AG04450 (cell line): ENCODE measurements around the gene KLF1. TPM values are rescaled to one million over a fixed set of nuclear protein-coding genes. Genes with fewer than 3 reads are reported as not detected.

Source experiments
- CTCF ChIA-PET: fragments of 300-600, 350-600 bp; formaldehyde crosslinking; extraction: SDS; loops from one replicate; lab custom pipeline; 2022; ENCODE audit warnings: antibody characterized with exemption, inconsistent platforms; lab: Charles Lee
- POLR2A ChIA-PET: fragments of 350-600 bp; formaldehyde crosslinking; extraction: SDS; loops from one replicate; lab custom pipeline; 2021; ENCODE audit warnings: antibody characterized with exemption, inconsistent platforms; lab: Yijun Ruan, JAX
- DNase-seq: peaks from one replicate; pipeline ENCODE4 v3.0.0-alpha.2; 2011; ENCODE audit warnings: low read depth, low spot score
- H3K27ac ChIP-seq: one replicate; pipeline ENCODE4 v1.5.1; 2012; ENCODE audit warnings: low read depth, low read length, control low read depth
- H3K27me3 ChIP-seq: one replicate; pipeline ENCODE4 v1.6.0; 2012; ENCODE audit warnings: low read length; ENCODE audit not compliant: control insufficient read depth, insufficient read depth
- H3K4me3 ChIP-seq: 2 replicates; pipeline ENCODE4 v1.5.1; 2011; ENCODE audit warnings: mild to moderate bottlenecking, low read depth, low read length, control low read depth
- H3K9me3 ChIP-seq: 2 replicates; pipeline ENCODE4 v1.5.1; 2012; ENCODE audit warnings: low read length; ENCODE audit not compliant: control insufficient read depth, insufficient read depth
- polyA plus RNA-seq: library from polyadenylated mRNA; depleted of rRNA; stranded (reverse); fragments of >200 nt; gene quantifications from 2 replicates; pipeline ENCODE4 v1.2.3, GENCODE V29; 2011; rRNA removed
- small RNA-seq: library from RNA; depleted of rRNA; stranded (forward); fragments of <200 nt; gene quantifications from one replicate; pipeline ENCODE3, GENCODE V24; 2012; ENCODE audit warnings: low read depth; ENCODE audit not compliant: insufficient read length
- TF ChIP-seq, protein P1 (sequence below): IDR thresholded peaks from 2 replicates; pipeline ENCODE4 v1.5.1; 2011; ENCODE audit warnings: low read depth, low read length, control low read depth, inconsistent platforms

Gene KLF1
- polyA plus RNA-seq, 1 experiment, result not detected

DNA sequence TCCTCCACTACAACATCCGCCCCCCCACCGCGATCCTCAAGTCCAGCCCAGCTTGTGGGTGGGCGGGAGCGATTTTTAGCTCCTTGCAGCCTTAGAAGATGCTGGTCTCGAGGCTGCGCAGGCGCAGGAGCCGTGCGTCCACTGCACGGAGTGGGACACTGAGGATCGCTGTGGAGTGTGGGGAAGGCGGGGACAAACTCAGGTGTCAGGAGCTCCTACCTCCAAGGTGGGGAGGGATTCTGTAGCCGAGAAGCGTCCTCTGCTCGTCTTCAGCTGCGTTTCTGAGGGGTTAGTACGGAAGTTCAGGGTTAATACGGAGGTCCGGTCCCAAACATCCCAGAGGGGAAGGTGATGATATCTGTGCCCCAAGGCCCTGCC is 52.4 kb downstream of the KLF1 start, which contains the start of gene RTBDN:
RTBDN (minus strand) TSS at position 14 of the 378 bp plus-strand sequence. CDS start 4,600 bp downstream, outside the sequence.
- ChIA-PET POLR2A (interaction anchor here (0.6 kb wide), 1 partner anchor 393 kb away, joined by 6 read pairs; no protein-coding TSS in a partner anchor), CTCF (interaction anchor here (0.9 to 1.2 kb wide), 3 partner anchors 12 to 67 kb away, joined by 4 to 6 read pairs (median 5); no protein-coding TSS in a partner anchor)
- H3K9me3 ChIP-seq, result no peaks in the 10 kb centered on the region; the same call in 1 of the 2 replicates
- H3K27me3 ChIP-seq, result peaks cover 59% of the 10 kb centered on the region
- peak within 1 kb of the TSS; percentile 56 for H3K4me3 ChIP-seq
- no peak within 1 kb of the TSS for H3K27ac ChIP-seq
- DNase-seq, result no peak
- TF ChIP-seq, protein P1, sequence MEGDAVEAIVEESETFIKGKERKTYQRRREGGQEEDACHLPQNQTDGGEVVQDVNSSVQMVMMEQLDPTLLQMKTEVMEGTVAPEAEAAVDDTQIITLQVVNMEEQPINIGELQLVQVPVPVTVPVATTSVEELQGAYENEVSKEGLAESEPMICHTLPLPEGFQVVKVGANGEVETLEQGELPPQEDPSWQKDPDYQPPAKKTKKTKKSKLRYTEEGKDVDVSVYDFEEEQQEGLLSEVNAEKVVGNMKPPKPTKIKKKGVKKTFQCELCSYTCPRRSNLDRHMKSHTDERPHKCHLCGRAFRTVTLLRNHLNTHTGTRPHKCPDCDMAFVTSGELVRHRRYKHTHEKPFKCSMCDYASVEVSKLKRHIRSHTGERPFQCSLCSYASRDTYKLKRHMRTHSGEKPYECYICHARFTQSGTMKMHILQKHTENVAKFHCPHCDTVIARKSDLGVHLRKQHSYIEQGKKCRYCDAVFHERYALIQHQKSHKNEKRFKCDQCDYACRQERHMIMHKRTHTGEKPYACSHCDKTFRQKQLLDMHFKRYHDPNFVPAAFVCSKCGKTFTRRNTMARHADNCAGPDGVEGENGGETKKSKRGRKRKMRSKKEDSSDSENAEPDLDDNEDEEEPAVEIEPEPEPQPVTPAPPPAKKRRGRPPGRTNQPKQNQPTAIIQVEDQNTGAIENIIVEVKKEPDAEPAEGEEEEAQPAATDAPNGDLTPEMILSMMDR, result no peak

Small RNA genes lying within 50 kb of the gene (small RNA-seq; reads per million reads assigned to genes)
- gene MIR5695, result not detected
- gene MIR6794, result not detected

Other genes with a start within 250 kb of the KLF1 start
- 30.9 and 39.5 TPM in 2 replicates for gene MAN2B1, start 220.5 kb downstream of the KLF1 start, polyA plus RNA-seq
- 5.3 and 6.5 TPM in 2 replicates for gene WDR83, start 220.4 kb downstream of the KLF1 start, polyA plus RNA-seq
- 53.4 and 59.1 TPM in 2 replicates for gene DHPS, start 205.3 kb downstream of the KLF1 start, polyA plus RNA-seq
- not detected in 2 replicates for gene GNG14, start 199.2 kb downstream of the KLF1 start, polyA plus RNA-seq
- gene FBXW9, start 190.6 kb downstream of the KLF1 start, polyA plus RNA-seq, result 4.8 and 7.2 TPM in 2 replicates
- 47.3 and 58.8 TPM in 2 replicates for gene TNPO2, start 163.3 kb downstream of the KLF1 start, polyA plus RNA-seq
- gene TRIR, start 152.5 kb downstream of the KLF1 start, polyA plus RNA-seq, result 147 and 161 TPM in 2 replicates
- 114 and 129 TPM in 2 replicates for gene GET3, start 149.7 kb downstream of the KLF1 start, polyA plus RNA-seq
- gene BEST2, start 135.4 kb downstream of the KLF1 start, polyA plus RNA-seq, result not detected in 2 replicates
- 5.5 and 6.4 TPM in 2 replicates for gene HOOK2, start 111.6 kb downstream of the KLF1 start, polyA plus RNA-seq
- 24.1 and 44.3 TPM in 2 replicates for gene JUNB, start 95.7 kb downstream of the KLF1 start, polyA plus RNA-seq
- 187 and 237 TPM in 2 replicates for gene PRDX2, start 85.4 kb downstream of the KLF1 start, polyA plus RNA-seq
- 1.6 and 2.4 TPM in 2 replicates for gene THSD8, start 85.1 kb downstream of the KLF1 start, polyA plus RNA-seq
- 11.6 and 11.7 TPM in 2 replicates for gene RNASEH2A, start 80.6 kb downstream of the KLF1 start, polyA plus RNA-seq
- not detected in 2 replicates for gene RTBDN, start 52.6 kb downstream of the KLF1 start, polyA plus RNA-seq
- gene MAST1, start 48.7 kb downstream of the KLF1 start, polyA plus RNA-seq, result 0.47 and 0.52 TPM in 2 replicates
- gene DNASE2, start 5.8 kb downstream of the KLF1 start, polyA plus RNA-seq, result 28.9 and 39.5 TPM in 2 replicates
- 11.4 and 14.0 TPM in 2 replicates for gene GCDH, start 4.0 kb upstream of the KLF1 start, polyA plus RNA-seq
- not detected in 2 replicates for gene SYCE2, start 32.1 kb upstream of the KLF1 start, polyA plus RNA-seq
- 13.5 and 23.0 TPM in 2 replicates for gene FARSA, start 46.5 kb upstream of the KLF1 start, polyA plus RNA-seq
- gene CALR, start 51.4 kb upstream of the KLF1 start, polyA plus RNA-seq, result 1,597 and 1,650 TPM in 2 replicates
- gene RAD23A, start 58.7 kb upstream of the KLF1 start, polyA plus RNA-seq, result 36.2 and 41.4 TPM in 2 replicates
- gene GADD45GIP1, start 70.0 kb upstream of the KLF1 start, polyA plus RNA-seq, result 31.6 and 35.1 TPM in 2 replicates
- not detected in 2 replicates for gene DAND5, start 82.4 kb upstream of the KLF1 start, polyA plus RNA-seq
- gene NFIX, start 108.3 kb upstream of the KLF1 start, polyA plus RNA-seq, result 15.1 and 22.3 TPM in 2 replicates
- gene LYL1, start 215.7 kb upstream of the KLF1 start, polyA plus RNA-seq, result 0.11 and 0.29 TPM in 2 replicates
- gene TRMT1, start 229.5 kb upstream of the KLF1 start, polyA plus RNA-seq, result 17.3 and 21.0 TPM in 2 replicates
- gene NACC1, start 231.1 kb upstream of the KLF1 start, polyA plus RNA-seq, result 43.4 and 76.4 TPM in 2 replicates